Measurements from ENCODE around the gene ZNF32.
"Not testable (repeated sequence)": the region's sequence is repeated elsewhere in the genome, so short reads cannot be mapped to it uniquely, and the experiment has no call there.

Gene ZNF32

DNA sequence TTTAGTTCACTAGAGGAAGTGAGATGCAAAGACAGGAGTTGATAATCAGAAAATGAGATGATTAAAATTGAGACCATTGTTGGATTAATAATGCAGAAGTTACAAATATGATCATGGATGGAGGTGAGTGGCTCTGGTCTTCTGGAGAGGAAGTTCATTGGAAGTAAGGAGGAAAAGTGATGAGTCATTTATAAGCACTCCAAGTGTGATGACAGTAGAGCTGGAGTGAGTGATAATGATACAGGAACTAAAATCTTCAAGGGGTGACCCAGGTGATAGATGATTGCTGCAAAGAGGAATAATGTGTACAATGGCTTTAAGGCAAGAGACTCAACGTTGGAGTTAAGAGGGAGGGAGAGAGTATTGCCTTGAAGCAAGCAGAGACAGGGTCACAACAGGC lies 20.7 kb downstream of the ZNF32 start:
- DNase-seq (ENCODE audit: low read depth): no peak

GRCh38 chr10:43623351-43623750 lies 25.3 kb downstream of the ZNF32 start:
- DNase-seq (ENCODE audit: low read depth): no peak

GRCh38 chr10:43622038-43622437 lies 26.6 kb downstream of the ZNF32 start:
- DNase-seq (ENCODE audit: low read depth): no peak

GRCh38 chr10:43619368-43619767 lies 29.3 kb downstream of the ZNF32 start:
- no peak for DNase-seq (ENCODE audit: low read depth)

DNA sequence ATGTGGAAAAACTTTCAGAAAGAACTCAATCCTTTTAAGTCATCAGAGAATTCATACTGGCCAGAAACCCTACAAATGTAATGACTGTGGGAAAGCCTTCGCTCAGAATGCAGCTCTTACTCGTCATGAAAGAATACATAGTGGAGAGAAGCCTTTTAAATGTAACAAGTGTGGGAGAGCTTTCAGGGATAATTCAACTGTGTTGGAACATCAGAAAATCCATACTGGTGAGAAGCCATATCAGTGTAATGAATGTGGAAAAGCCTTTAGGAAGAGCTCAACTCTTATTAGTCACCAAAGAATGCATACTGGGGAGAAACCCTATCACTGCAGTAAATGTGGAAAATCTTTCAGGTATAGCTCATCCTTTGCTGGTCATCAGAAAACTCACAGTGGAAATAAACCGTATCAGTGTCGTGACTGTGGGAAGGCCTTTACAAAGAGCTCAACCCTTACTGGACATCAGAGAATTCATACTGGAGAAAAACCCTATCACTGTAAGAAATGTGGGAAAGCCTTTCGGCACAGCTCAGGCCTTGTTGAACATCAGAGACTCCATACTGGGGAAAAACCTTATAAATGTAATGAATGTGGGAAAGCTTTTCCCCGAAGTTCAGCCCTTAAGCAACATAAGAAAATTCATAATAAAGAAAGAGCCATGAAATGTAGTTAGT lies 31.8 kb downstream of the ZNF32 start:
- DNase-seq (ENCODE audit: low read depth): no peak

DNA sequence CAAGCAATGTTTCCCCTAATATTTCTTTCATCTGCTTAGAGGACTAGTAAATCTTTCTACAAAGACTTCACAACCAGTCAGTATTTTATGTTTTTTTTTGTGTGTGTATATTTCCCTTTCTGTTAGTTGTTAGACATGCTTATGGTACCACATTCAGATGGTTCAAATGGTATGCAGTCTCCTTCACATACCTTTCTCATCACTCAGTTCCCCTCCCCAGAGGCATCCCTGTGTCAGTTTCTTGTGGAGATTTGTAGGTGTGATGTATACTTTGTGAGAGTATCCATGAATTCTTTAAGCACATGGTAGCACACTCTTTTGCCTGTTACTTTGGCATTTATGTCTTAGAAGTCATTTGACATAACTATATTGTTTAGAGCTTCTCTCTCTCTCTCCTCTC lies 38.0 kb downstream of the ZNF32 start:
- no peak for DNase-seq (ENCODE audit: low read depth)

GRCh38 chr10:43607199-43607573 lies 41.5 kb downstream of the ZNF32 start:
- DNase-seq (ENCODE audit: low read depth): no peak

DNA sequence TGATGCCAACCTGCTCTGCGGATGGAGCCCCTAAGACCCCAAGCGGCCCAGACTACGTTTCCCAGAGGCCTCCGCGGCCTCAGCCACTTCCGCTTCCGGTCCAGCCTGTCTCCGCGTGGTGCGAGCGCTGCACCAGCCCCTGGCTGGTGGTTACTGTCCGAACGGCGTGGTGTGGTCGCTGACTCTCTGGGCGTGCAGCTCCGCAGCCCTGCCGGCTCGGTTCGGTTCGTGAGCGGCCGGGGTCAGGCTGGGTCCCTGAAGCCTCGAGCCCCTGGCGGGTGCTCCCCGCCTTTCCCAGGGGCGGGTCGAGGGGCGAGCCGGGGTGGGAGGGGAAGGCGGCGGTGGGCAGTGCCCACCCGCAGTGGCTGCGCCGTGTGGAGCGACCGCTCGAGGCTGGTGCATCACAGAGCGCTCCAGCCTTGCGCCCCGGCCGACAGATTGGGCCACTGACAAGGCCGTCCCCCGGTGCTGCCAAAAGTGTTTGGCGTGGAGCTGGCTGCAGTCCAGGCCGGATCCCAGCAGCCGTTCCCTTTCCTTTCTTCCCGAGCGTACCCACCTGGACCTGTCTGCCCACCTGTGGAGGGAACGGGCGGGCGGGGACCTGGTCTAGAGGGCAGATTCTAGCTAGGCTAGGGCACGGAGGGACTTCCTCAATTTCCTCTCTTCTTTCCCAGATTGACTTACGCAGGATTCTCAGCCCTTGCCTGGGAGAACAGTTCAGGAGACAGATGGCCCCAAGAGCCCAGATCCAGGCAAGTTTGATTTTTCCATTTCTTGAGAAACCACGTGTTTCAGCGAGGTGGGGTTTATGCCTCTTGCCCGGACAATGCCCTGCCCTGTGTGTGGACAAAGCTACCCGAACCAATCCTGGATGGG lies 42.1 kb downstream of the ZNF32 start, which contains the start of gene ZNF485:
TSS of gene ZNF485 (plus strand) at position 116 of the 876 bp plus-strand sequence. CDS start at position 729, 613 bp downstream.
- peak; percentile 64 for DNase-seq (ENCODE audit: low read depth)

DNA sequence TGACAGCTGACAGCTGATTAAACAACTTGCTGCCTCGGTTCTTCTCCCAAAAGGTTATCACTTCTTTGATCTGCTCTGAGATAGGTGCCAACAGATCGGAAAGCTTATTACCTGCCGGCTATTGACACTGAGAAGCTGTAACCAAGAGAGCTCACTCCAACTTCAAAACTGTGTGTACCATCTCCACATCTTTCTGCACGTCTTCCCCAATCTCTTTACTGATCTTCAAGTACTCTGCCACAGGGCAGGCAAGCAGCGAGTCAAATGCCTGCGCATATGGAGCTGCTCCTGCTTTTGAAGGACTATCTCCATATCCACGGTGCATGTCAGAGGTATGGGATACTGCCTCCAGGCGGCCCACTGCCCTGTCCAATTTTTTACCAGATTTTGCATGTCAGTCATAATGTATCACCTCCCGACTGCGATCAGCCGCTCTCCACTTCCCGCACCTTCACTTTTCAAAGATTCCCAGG lies 42.8 kb downstream of the ZNF32 start:
- DNase-seq (ENCODE audit: low read depth): no peak

GRCh38 chr10:43601576-43601975 lies 47.1 kb downstream of the ZNF32 start:
- DNase-seq (ENCODE audit: low read depth): not testable (repeated sequence)

GRCh38 chr10:43599333-43599732 lies 49.3 kb downstream of the ZNF32 start:
- no peak for DNase-seq (ENCODE audit: low read depth)

GRCh38 chr10:43598446-43598845 lies 50.2 kb downstream of the ZNF32 start:
- DNase-seq (ENCODE audit: low read depth): no peak

DNA sequence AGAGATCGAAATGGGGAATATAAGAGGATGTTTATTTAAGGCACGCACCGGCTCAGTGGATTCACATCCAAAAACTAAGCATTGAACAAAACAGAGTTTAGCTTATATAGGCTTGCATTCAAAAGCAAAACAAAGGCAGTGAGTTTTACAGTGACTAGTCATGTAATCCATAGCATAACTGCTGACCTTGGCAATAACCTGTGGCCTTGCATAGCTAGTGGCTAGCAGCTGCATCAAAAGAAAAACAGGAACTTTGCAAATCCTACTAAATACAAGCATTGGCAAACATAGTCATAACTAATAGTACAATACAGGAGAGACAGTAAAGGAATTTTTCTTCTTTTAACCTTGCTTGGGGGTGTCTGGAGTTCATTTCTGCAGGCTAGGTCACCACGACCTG lies 52.1 kb downstream of the ZNF32 start:
- no peak for DNase-seq (ENCODE audit: low read depth)

- peak; percentile 20 for DNase-seq (ENCODE audit: low read depth)
These were observed 52.9 kb downstream of the ZNF32 start for GRCh38 chr10:43595739-43596298.

- DNase-seq (ENCODE audit: low read depth): peak; percentile 31
These were observed 53.6 kb downstream of the ZNF32 start for GRCh38 chr10:43594944-43595589.
